Endodermal cell (in vitro differentiated cells): ENCODE data around the gene RAC3. TPM values are rescaled to one million over a fixed set of nuclear protein-coding genes. Genes with fewer than 3 reads are reported as not detected.

Experiments used
- DNase-seq: peaks from one replicate; pipeline ENCODE4 v3.0.0-alpha.2; 2017
- H3K27ac ChIP-seq: 2 replicates; pipeline ENCODE4 v1.5.1; 2013; ENCODE audit warnings: mild to moderate bottlenecking, low read depth, low read length, moderate library complexity
- H3K27me3 ChIP-seq: 2 replicates; pipeline ENCODE4 v1.6.1; 2013; ENCODE audit warnings: mild to moderate bottlenecking, low read length, moderate library complexity; ENCODE audit not compliant: insufficient read depth, control insufficient read depth, poor library complexity, severe bottlenecking
- H3K36me3 ChIP-seq: 2 replicates; pipeline ENCODE4 v1.7.0; 2013; ENCODE audit warnings: mild to moderate bottlenecking, low read length, moderate library complexity; ENCODE audit not compliant: control insufficient read depth, insufficient read depth
- H3K4me1 ChIP-seq: one replicate; pipeline ENCODE4 v1.7.0; 2013; ENCODE audit warnings: low read length; ENCODE audit not compliant: control insufficient read depth, insufficient read depth
- H3K4me3 ChIP-seq: 2 replicates; pipeline ENCODE4 v1.5.1; 2013; ENCODE audit warnings: mild to moderate bottlenecking, low read length, moderate library complexity
- H3K9ac ChIP-seq: 2 replicates; pipeline ENCODE4 v1.6.1; 2013; ENCODE audit warnings: mild to moderate bottlenecking, low read length, moderate library complexity; ENCODE audit not compliant: poor library complexity, severe bottlenecking; ENCODE audit errors: extremely low read depth
- H3K9me3 ChIP-seq: 2 replicates; pipeline ENCODE4 v1.6.1; 2013; ENCODE audit warnings: mild to moderate bottlenecking, low read length, moderate library complexity; ENCODE audit not compliant: control insufficient read depth
- H3K27ac Mint-ChIP-seq: 2 replicates; pipeline ENCODE4 v1.8.0; 2020; ENCODE audit warnings: mixed read lengths
- H3K27me3 Mint-ChIP-seq: 2 replicates; pipeline ENCODE4 v1.8.0; 2021; ENCODE audit warnings: mild to moderate bottlenecking, mixed read lengths; ENCODE audit not compliant: insufficient read depth
- H3K36me3 Mint-ChIP-seq: 2 replicates; pipeline ENCODE4 v1.8.0; 2020; ENCODE audit warnings: low read depth, mixed read lengths
- H3K4me1 Mint-ChIP-seq: 2 replicates; pipeline ENCODE4 v1.8.0; 2020; ENCODE audit warnings: mixed read lengths
- H3K4me3 Mint-ChIP-seq: 2 replicates; pipeline ENCODE4 v1.8.0; 2020; ENCODE audit warnings: mild to moderate bottlenecking, moderate library complexity, mixed read lengths
- H3K9me3 Mint-ChIP-seq: 2 replicates; pipeline ENCODE4 v1.8.0; 2020; ENCODE audit warnings: mild to moderate bottlenecking, mixed read lengths
- CTCF ChIP-seq: fragments of 200-600 bp; sonication (generic); conservative IDR thresholded peaks from 2 replicates; pipeline ENCODE4 v1.5.0; 2021; ENCODE audit warnings: antibody characterized with exemption, mild to moderate bottlenecking
- WGBS, 2 experiments: methylation state at CpG; one replicate each; pipeline versions ENCODE4 v1.1.5 to v1.1.7; 2013; ENCODE audit warnings: missing lambda C conversion rate in 2 of 2, mixed read lengths in 1 of 2; ENCODE audit not compliant: insufficient coverage in 1 of 2, insufficient read length in 1 of 2; 5-methylcytosine and 5-hydroxymethylcytosine counted together
- total RNA-seq, 2 donors: library from RNA; stranded (reverse); fragmentation: NEBNext Ultra II Directional in 1 of 2; extraction: Animal tissue kit (Norgen Biotek cat#: 25700) in 1 of 2; gene quantifications; 2 replicates in 1 of 2; 3 replicates in 1 of 2; pipeline ENCODE4 v1.2.1, GENCODE V29; 2021

Gene RAC3
- total RNA-seq, 2 donors from 2014 or later, result 45.7 to 53.9 TPM

DNA sequence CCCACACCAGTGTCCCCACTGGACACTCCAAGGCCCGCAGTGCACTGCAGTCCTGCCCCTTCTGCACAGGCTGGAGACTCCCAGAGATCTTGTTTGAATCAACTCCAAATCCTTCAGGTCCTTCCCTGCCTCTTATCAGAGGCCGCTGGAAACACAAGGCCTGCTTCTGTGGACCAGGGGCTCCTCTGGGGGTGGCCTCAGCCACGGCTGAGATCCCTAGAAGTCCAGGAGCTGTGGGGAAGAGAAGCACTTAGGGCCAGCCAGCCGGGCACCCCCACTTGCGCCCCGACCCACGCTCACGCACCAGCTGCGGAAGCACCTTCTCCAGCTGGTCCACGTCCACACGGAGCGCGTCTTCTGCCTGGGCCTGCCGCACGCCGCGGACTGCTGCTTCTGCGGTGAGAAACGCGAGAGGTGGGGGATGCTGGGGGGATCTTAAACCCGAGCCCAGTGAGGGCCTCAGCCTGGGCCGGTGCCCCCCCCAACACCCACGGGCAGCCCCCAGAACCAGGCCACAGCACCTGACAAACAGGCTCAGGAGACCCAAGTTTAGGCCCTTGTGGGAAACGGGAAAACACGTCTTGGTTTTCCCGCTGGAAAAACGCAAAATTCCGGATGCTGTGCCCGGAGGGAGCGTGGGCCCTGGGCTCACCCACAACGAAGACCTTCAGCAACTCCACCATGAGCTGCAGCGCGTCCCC, 12.3 kb upstream of the RAC3 start:
- H3K27ac ChIP-seq, result peak overlapping the region; percentile 47

GRCh38 chr17:82019690-82020571, 11.5 kb upstream of the RAC3 start:
- no peak overlapping the region for H3K4me3 Mint-ChIP-seq
- no peaks in the 10 kb centered on the region for H3K9me3 ChIP-seq
- H3K27me3 ChIP-seq, result no peaks in the 10 kb centered on the region
- peak; percentile 93 for TF ChIP-seq CTCF
- H3K9me3 Mint-ChIP-seq, result no peaks in the 10 kb centered on the region
- H3K4me3 ChIP-seq, result no peak overlapping the region
- no peaks in the 10 kb centered on the region for H3K27me3 Mint-ChIP-seq
- H3K36me3 Mint-ChIP-seq, result peaks cover 8% of the 10 kb centered on the region
- H3K4me1 Mint-ChIP-seq, result peaks cover 10% of the 10 kb centered on the region
- 68 to 71% methylated on average over 12 to 34 of the region's 34 CpGs for WGBS, 2 experiments
- peak; percentile 97 for DNase-seq
- peaks cover 4% of the 10 kb centered on the region for H3K4me1 ChIP-seq
- H3K36me3 ChIP-seq, result peaks cover 7% of the 10 kb centered on the region
- H3K27ac ChIP-seq, result no peak overlapping the region
- H3K9ac ChIP-seq, result no peak overlapping the region
- no peak overlapping the region for H3K27ac Mint-ChIP-seq

More for the DNA sequence above, 12.3 kb upstream of the RAC3 start:
- H3K36me3 Mint-ChIP-seq, result peaks cover 8% of the 10 kb centered on the region
- Histone ChIP-seq H3K9ac (no peak overlapping the region), H3K4me1 (peaks cover 1% of the 10 kb centered on the region), H3K27me3 (no peaks in the 10 kb centered on the region), H3K9me3 (no peaks in the 10 kb centered on the region), H3K4me3 (no peak overlapping the region), H3K36me3 (peaks cover 7% of the 10 kb centered on the region)
- H3K27me3 Mint-ChIP-seq, result no peaks in the 10 kb centered on the region
- no peak overlapping the region for H3K4me3 Mint-ChIP-seq
- WGBS, 2 experiments, result 95 to 97% methylated on average over 16 to 33 of the region's 33 CpGs
- H3K4me1 Mint-ChIP-seq, result peaks cover 8% of the 10 kb centered on the region
- H3K9me3 Mint-ChIP-seq, result no peaks in the 10 kb centered on the region
- DNase-seq, result no peak
- H3K27ac Mint-ChIP-seq, result no peak overlapping the region
- no peak for TF ChIP-seq CTCF

- Mint-ChIP-seq H3K4me1 (peaks cover 10% of the 10 kb centered on the region), H3K9me3 (no peaks in the 10 kb centered on the region), H3K27ac (no peak overlapping the region), H3K36me3 (peaks cover 11% of the 10 kb centered on the region), H3K4me3 (no peak overlapping the region), H3K27me3 (no peaks in the 10 kb centered on the region)
- Histone ChIP-seq H3K4me3 (no peak overlapping the region), H3K9ac (no peak overlapping the region), H3K27me3 (no peaks in the 10 kb centered on the region), H3K9me3 (no peaks in the 10 kb centered on the region), H3K4me1 (peaks cover 4% of the 10 kb centered on the region), H3K36me3 (peaks cover 7% of the 10 kb centered on the region), H3K27ac (no peak overlapping the region)
- no peak for DNase-seq
- WGBS, 2 experiments, result 93 to 100% methylated on average over 8 to 14 of the region's 14 CpGs
- TF ChIP-seq CTCF, result no peak
Observed at GRCh38 chr17:82020572-82021106, 10.8 kb upstream of the RAC3 start.
